T-helper 1 cell treated with Interleukin-12 subunit alpha and Interleukin-12 subunit beta and Interleukin-4 antibody, amounts not matched to agents 30 ng/mL and 1 ng/mL, for 36 hours (primary cell): ENCODE measurements around the gene SLC35F1. TPM values are rescaled to one million over a fixed set of nuclear protein-coding genes. Genes with fewer than 3 reads are reported as not detected.

ENCODE experiments used
- intact Hi-C: fragments of 100-400 bp; cut with micrococcal nuclease; formaldehyde crosslinking; loops from one replicate; pipeline ENCODE4 v1.15.1; 2024
- total RNA-seq: library from RNA; stranded (reverse); gene quantifications from 2 replicates; pipeline ENCODE4 v1.2.3, GENCODE V29; 2022

The SLC35F1 gene
- total RNA-seq, 1 donor from 2014 or later, result not detected

DNA sequence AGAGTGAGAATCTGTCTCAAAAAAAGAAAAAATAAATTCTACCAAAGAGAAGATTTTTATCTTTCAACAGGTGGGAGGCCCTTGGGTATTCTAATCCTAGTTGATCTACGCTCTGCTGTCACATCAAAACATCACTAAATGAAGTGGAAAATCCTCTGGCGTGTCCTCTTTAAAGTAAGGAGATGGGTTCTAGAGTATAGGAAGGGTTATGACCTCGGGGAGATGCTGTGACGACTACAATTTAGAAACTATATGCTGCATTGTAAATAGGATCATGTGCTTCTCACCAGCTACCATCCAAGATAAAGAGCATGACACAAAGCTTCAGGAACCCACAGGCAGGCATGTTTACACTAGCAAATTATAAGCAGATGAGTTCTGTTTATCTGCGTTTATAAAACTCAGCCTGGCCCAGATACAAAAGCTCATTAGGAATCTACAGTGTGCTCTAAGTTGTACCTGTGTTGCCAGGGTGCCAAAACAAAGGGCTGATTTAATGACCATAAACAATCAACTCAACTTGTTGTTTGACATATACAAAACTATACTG lies 443.9 kb downstream of the SLC35F1 start:
- intact Hi-C loops, result no loop called here

DNA sequence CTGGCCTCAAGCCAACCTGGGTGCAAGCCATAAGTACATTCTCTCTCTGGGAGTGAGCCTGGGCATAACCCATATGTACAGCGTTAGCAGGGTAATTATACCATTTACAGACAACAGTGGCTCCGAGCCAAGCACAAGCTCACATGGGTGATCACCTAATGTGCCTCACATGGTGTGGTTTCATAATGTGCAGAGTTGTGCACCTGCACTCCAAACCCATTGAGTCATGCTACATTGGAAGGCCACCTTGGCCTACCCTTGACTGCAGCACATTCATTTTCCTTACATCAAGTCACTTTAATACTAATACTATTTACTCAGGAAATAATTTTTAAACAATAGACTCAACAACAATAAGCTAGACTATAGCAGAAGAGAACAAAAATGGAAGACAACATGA lies 446.5 kb downstream of the SLC35F1 start:
- intact Hi-C loops, result no loop called here

DNA sequence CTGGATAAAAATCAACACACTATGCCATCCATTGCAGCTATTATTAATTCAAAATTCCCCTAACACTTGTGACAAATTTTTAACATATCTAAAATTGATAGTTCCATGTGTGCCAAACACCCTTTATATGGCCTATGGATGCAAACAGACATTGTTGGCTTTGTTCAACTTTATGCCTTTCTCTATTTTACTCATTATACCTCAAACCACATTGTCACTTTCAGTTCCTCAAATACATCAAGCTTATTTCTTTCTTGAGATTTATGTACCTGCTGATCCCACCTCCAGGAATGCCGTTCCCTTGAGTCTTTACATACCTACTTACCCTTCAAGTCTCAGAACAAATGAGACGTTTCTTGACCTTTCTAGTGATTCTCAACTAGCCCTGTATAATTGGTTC lies 447.6 kb downstream of the SLC35F1 start:
- intact Hi-C loops, result no loop called here

DNA sequence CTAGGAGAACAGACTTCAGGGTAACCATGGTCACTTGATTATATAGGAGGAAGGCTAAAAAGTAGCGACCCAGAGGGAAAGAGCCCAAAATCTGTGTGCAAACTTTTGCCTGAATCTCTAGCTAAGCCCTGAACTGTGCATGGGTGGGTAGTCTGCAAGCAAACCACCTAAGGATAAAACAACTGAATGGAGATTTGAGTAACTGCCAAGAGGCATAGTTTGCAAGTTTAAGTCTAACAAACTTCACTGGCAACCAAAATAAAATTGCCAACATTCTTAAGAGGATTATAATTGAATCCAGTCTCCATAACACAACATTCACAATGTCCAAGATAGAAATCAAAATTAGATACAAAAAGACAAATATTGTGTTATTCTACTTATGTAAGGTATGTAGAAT lies 449.0 kb downstream of the SLC35F1 start:
- intact Hi-C loops, result no loop called here

DNA sequence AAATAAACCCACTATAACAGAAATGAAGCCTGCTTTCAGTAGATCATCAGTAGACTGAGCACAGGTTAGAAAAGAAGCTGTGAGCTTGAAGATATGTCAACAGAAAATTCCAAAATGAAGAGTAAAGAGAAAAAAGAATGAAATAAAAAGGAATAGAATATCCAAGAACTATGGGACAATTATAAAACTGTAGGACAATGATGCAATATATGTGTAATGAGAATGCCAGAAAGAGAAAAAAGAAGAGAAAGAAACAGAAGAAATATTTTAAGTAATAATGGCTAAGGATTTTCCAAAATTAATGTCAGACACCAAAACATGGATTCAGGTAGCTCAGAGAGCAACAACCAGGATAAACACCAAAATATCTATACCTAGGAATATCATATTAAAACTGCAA lies 449.6 kb downstream of the SLC35F1 start:
- intact Hi-C loops, result no loop called here

Other genes starting within 250 kb of the SLC35F1 start
- gene NUS1, start 231.8 kb upstream of the SLC35F1 start, total RNA-seq, result 39.6 and 41.2 TPM in 2 replicates